ENCODE results near the gene PTPN4. TPM values are rescaled to one million over a fixed set of nuclear protein-coding genes. Genes with fewer than 3 reads are reported as not detected.
A peak's percentile ranks its signal among the peaks of the same experiment; 100 is the strongest.

The PTPN4 gene
- total and polyA plus RNA-seq, 2 of the 13 experiments (the other 11 are each of a cell fraction or from before 2014, with no cell fraction given) = 20.3 to 34.6 TPM

- TF ChIP-seq GATAD1 (CRISPR knock-in tag; IDR thresholded peaks at IDR 0.05) (peak; percentile 86), CBX1 (IDR thresholded peaks at IDR 0.05; ENCODE audit: low read depth) (peak; percentile 98), HIVEP1 (CRISPR knock-in tag; IDR thresholded peaks at IDR 0.05) (peak; percentile 78), IKZF4 (CRISPR knock-in tag; IDR thresholded peaks at IDR 0.05; ENCODE audit: borderline replicate concordance, low read depth, not compliant biosample characterization) (peak; percentile 84), POLR2A (IDR thresholded peaks at IDR 0.05; ENCODE audit: insufficient read depth in 1 of 2, low read depth in 2 of 2, low read length in 2 of 2) (peak; percentile 96), NRL (CRISPR knock-in tag; IDR thresholded peaks at IDR 0.05; ENCODE audit: borderline replicate concordance) (peak; percentile 98), SOX13 (IDR thresholded peaks at IDR 0.05) (peak; percentile 51), SOX13 (CRISPR knock-in tag; conservative IDR thresholded peaks at IDR 0.05 in 1 of 2, IDR thresholded peaks at IDR 0.05 in 1 of 2) (peak in 1 of 2 experiments; percentile 47; a peak in 2 of 4 replicates), FOXA3 (CRISPR knock-in tag; IDR thresholded peaks at IDR 0.05) (peak; percentile 74), HDAC1 (CRISPR knock-in tag; IDR thresholded peaks at IDR 0.05) (peak; percentile 95), FOXK2 (IDR thresholded peaks at IDR 0.05) (peak; percentile 95), ZBTB26 (CRISPR knock-in tag; IDR thresholded peaks at IDR 0.05; ENCODE audit: borderline replicate concordance) (peak; percentile 86; the same call in 1 of the 2 replicates), MAZ (IDR thresholded peaks at IDR 0.05; ENCODE audit: borderline replicate concordance, low read depth, low read length) (peak; percentile 96; the same call in 1 of the 2 replicates), MAZ (CRISPR knock-in tag; IDR thresholded peaks at IDR 0.05; ENCODE audit: low read depth) (peak; percentile 97), SMARCC2 (IDR thresholded peaks at IDR 0.05) (no peak), ZNF556 (CRISPR knock-in tag; IDR thresholded peaks at IDR 0.05; ENCODE audit: borderline replicate concordance) (peak; percentile 94), MATR3 (CRISPR knock-in tag; IDR thresholded peaks at IDR 0.05) (0 out of 2 replicates have a peak, but pooled peaks have one; percentile 16)
These were observed at the start of gene PTPN4 (continued) for GRCh38 chr2:119759451-119760236.

Measured in HepG2 (cell line).